Measurements from ENCODE around the gene ITGB2.

Gene ITGB2

DNA sequence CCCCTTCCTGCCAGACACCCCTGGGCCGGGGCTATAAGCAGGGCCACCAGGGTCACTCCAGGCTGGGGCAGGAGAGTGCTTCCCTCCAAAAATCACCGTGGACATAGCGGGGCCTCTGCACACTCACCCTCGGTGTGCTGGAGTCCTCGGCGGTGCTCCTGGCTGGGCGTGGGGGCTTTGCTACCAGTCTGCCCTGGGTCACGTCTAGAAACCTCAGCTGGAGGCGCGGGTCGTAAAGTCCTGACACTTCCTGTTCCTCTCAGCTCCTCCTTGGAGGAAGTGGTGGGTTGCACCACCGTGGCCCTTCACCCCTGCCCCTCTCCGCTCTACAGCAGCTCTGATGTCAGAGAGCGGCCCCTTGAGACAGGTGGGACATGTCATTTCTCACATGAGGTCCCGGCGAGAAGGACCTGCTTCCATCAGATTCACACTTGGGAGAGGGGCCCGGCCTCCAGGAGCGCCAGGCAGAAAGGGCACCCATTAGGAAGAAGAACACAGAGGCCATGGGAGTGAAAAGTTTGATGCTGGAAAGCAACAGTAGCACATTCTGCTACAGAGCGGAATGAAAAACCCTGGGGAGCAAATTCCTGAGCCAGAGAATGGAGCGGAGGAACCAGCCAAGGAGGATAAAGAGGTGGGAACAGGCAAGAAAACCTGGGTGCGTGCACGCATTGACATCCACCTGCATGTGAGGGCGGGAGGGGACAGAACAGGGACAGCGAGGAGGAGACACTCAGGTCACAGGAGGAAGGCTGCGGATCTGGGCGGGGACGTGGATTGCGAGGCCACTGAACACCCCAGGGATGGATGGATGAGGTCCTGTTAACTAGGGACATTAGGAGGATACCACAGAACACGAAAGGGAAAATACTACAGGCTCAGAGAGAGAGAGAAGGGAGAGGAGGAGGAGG, at the start of gene ITGB2:
ITGB2 (minus strand) TSS at position 206 of the 911 bp plus-strand sequence. CDS start 10,117 bp downstream, outside the sequence.
- DNase-seq (ENCODE audit: low spot score) = peak; percentile 66

DNA sequence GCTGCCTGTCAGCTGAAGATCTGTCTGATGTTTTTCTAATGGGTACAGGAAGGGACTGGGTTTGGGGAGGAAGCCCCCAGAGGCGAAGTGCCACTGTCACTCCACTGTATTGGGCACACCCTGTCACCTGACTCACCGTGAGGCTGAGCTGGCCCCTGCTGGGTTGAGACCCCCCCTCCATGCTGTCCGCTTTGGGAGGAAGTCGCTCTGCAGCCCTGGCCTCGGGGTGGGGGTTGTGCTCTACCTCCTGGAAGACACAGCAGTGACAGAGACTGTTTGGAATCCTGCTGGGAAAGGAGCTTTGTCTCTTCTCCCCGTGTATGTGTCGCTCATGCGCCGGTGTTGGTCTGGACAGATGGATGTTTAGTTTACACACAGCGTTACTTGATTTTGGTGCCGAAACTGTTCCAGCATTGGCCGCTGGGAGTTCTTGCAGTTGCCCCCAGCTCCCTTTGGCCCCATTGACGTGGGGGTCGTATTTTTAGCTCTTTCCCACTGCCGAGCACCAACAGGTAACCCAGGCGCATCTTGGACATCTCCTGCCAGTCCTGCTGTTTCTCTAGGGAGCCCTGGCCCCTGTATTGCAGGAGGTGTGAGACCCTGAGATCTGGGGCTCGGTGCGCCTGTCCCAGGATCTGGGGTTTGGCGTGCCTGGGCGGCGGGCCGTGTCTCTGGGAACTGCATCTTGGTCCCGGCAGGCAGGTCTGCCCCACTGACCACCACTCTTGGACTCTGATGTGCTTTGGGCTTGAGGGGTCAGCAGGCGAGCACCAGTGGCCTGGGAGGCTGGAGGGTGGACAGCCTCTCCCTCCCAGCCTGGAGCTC, 49.4 kb upstream of the ITGB2 start:
- no peak for DNase-seq (ENCODE audit: low spot score)

DNA sequence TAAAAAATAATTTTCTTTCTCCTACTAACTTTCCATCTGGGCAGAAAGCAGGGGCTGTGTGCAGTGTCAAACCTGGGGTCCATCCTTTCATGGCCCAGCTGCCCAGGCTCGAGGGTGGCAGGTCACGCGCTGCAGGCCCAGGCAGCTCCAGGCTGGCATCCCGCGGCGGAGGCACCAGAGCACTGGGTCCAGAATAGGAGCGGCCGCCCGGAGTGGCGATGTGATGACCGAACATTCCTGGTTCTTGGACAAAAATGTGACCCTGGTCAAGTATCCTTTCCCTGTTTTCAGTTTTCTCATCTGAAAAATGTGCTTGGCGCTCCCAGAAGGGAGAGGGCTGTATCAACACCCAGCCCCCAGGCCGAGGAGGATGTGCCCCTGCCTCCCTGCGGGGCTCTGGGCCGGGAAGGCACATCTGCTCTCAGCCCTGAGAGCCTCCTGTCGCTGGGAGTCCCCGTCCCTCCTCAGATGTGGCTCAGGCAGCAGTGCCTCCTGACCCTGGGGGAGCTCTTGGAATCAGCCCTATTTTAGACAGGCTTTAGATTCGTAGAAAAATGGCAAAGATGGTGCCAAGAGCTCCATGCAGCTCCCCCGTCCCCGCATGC, 48.5 kb upstream of the ITGB2 start:
- DNase-seq (ENCODE audit: low spot score) = no peak

GRCh38 chr21:44967082-44968047, 46.7 kb upstream of the ITGB2 start:
- DNase-seq (ENCODE audit: low spot score) = no peak

- no peak for DNase-seq (ENCODE audit: low spot score)
Measured at GRCh38 chr21:44966135-44967081, 45.7 kb upstream of the ITGB2 start.

GRCh38 chr21:44965251-44966022, 44.7 kb upstream of the ITGB2 start:
- DNase-seq (ENCODE audit: low spot score) = peak; percentile 23

- no peak for DNase-seq (ENCODE audit: low spot score)
Measured at GRCh38 chr21:44964381-44964780, 43.7 kb upstream of the ITGB2 start.

DNA sequence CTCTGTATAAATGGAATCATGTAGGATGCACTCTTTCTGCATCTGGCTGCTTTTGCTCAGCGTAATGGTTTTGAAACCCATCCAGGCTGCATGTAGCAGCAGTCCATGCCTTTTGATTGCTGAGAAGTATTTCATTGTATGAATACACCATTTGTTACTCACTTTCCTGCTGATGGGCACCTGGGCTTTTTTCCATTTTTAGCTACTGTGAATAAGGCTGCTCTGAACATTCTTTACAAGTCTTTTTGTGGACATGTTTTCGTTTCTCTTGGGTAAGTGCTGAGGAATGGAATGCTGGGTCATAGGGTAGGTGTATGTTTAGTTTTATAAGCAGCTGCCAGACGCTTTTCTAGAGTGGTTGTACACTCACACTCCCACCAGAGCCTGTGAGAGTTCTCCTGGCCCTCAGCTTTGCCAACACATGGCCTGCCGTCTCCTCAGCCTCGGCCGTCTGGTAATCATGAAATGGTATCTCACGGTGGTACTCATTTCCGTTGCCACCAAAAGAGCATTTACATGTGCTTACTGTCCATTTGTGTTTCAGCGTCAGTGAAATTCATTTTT, 41.8 kb upstream of the ITGB2 start:
- no peak for DNase-seq (ENCODE audit: low spot score)

DNA sequence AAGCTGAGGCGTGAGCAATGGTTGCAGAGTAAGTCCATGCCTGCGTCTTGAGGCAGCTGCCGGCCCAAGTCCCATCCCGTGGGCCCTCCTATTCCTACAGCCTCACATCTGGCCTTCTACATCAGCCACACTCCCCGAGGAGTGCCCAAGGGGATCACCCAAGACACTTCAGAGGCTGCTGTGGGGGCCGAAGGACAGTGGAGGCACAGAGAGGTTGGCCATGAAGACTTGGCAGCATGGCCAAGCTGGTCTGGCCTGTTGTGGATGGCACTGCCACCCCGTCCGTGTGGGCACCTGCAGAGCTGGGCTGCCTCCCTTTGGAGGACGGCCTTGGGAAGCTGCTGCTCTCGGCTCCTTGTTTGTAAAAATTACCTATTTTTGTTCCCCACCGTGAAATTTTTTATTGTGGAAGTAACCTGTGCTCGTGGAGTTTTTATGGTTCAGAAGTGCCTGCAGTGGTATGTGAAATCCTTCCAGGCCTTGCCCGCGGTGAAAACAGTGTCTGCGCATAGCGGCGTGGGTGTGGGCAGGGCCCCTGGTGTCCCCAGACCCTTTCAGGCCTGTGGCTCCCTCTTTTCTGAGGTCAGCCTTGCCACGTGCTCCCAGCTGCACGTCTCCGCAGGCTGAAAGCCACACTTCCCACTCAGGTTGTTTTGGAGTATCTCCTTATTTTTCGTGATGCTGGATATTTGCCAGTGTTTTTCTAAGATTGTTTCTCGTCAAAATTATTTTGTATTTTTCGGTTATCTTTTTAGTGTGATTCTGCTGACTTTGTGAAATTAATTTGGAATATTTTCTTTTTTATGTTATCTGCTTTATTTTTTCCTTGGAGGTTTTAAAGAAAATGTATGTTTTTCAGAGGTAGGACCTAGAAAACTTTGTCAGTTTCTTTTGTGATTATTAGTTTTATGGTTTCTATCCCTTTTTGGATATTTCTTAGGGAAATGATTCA, 39.7 kb upstream of the ITGB2 start:
- no peak for DNase-seq (ENCODE audit: low spot score)

GRCh38 chr21:44959376-44960091, 38.8 kb upstream of the ITGB2 start:
- DNase-seq (ENCODE audit: low spot score) = no peak

- no peak for DNase-seq (ENCODE audit: low spot score)
Measured at GRCh38 chr21:44958471-44959191, 37.9 kb upstream of the ITGB2 start.

- DNase-seq (ENCODE audit: low spot score) = no peak
Measured at GRCh38 chr21:44957901-44958451, 37.3 kb upstream of the ITGB2 start.

DNA sequence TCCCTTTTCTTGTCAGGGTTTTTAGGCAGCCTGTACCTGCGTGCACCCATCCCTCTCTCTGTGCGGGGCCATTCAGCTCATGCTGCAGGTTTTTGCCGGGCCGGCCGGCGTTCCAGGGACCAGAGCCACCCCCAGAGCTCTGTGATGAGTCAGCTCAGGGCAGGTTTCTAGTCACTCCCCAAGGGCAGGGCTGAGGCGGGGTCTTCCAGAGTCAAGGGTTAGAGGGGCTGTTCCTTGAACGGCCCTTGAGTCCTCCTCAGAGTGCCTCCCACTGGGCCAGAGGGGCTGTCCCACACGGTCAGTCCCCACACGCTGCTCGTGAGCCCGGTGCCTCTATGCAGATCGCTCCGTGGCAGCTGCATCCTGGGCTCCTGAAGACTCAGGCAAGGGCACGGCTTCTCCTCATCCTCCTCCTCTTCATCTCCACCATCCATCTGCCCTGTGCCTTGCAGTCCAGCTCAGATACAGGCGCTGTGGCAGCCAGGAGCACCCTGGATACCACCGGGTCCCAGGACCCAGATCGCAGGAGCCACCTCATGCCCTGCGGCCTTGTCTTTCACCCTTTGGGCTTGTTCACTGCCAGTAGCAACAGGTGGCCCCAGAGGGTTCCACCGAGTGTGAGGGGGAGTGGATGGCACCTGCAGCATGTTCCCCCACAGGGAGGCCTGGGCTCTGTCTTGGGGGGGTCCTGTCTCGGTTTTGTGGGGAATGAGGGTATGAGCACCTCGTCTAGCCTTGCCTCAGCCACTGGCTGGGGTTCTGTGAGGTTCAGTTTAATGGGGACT, 36.5 kb upstream of the ITGB2 start:
- no peak for DNase-seq (ENCODE audit: low spot score)

GRCh38 chr21:44956356-44957046, 35.8 kb upstream of the ITGB2 start:
- DNase-seq (ENCODE audit: low spot score) = no peak

DNA sequence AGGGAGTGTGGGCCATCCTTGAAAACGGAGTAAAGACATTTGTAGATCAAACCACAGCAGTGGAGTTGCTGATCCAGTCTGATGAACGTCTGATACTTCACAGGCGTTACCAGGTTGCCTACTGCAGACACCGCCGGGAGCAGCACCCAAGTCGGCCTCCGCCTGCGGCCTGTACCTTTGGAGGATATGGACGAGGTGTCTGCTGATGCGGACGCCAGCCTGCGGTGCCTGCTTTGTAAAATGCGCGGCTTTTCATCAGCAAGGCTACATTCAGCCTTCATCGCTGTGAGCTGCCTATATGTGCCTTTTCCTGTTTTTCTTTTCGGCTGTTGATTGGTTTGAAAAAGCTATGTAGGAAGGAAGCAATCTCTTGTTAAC, 35.1 kb upstream of the ITGB2 start:
- DNase-seq (ENCODE audit: low spot score) = no peak

Data from CD4-positive, alpha-beta T cell treated with Interleukin-6 at 100 ng/mL for 8 hours (primary cell).